Activated effector memory CD4-positive, alpha-beta T cell treated with anti-CD3 and anti-CD28 coated beads, Interleukin-2, amount 50 U/mL, for 16 hours (primary cell): ENCODE data around the gene DALRD3.
"Not testable (repeated sequence)": the region's sequence is repeated elsewhere in the genome, so short reads cannot be mapped to it uniquely, and the experiment has no call there.

Experiments used
- DNase-seq: peaks from one replicate; pipeline ENCODE4 v3.0.0-alpha.2; 2020

The DALRD3 gene

DNA sequence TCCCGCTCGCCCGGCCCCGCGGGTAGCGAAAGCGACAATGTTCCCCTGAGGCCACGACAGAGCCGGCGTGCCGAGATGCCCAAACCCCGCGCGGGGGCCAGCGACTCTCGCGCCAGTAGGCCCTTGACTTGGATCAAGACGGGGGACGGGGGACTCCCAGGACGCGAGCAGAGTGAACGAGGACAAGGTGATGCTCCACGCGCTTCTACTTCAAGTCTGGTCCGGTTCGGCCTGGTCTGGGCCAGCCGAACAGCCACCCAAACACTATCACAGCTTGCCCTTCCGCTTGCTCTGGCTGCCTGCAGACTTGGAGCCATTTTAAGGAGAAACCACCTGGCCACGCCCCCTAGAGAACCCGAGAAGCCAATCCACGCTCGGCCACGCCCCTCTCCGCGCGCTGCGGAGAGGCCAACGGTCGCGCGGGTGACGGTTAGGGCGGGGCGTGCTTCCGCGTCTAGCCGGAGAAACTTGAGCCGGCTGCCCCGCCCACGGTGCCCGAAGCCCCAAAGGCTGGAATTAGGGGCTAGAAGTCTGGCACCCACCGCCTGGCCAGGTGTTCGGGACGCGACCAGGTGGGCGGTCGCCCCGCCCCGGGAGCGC lies 2.9 kb upstream of the DALRD3 start:
- DNase-seq: peak; percentile 99

- DNase-seq: peak; percentile 70
These were observed 2.2 kb upstream of the DALRD3 start for GRCh38 chr3:49020330-49021212.

DNA sequence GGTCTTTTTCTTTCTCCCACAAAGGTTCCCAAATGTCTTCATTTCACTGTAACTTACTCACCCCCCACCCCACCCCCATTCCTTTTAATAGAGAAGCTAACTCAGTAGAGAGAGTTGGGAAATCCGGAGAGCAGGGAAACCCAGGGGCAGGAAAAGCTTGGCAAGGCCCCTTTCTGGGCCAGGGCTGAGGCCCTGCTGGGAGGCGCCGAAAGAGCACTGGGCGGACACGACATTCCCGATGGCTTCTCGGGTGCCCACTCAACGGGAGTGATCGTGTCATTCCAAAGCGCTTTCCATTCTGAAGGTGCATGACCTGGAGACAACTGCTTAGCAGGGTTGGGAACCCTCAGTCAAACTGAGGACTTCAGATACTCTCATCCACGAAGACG lies 1.6 kb upstream of the DALRD3 start:
- DNase-seq: no peak

DNA sequence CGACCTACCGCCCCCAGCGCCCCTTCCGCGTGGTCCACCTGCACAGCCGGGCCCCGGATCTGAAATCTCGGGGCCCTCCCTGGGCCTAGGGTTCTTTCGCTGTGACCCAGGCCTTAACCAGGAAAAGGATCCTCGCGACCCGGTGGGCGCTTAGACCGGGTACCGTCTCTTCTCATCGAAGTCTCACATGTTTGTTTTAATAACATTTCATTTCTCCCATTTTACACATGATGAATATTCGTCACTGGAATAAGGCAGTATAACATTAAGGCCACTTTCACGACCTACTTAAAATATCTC lies 277 bp upstream of the DALRD3 start:
- DNase-seq: no peak

GRCh38 chr3:49017229-49017970 lies 980 bp downstream of the DALRD3 start:
- no peak for DNase-seq

- no peak for DNase-seq
These were observed 1.8 kb downstream of the DALRD3 start for GRCh38 chr3:49016414-49017228.

- DNase-seq: no peak
These were observed 2.6 kb downstream of the DALRD3 start for GRCh38 chr3:49015765-49016164.

- DNase-seq: no peak
These were observed 3.3 kb downstream of the DALRD3 start for GRCh38 chr3:49015072-49015471.

- peak; percentile 82 for DNase-seq
These were observed 4.4 kb downstream of the DALRD3 start for GRCh38 chr3:49013738-49014660.

GRCh38 chr3:49013113-49013737 lies 5.2 kb downstream of the DALRD3 start:
- DNase-seq: no peak

DNA sequence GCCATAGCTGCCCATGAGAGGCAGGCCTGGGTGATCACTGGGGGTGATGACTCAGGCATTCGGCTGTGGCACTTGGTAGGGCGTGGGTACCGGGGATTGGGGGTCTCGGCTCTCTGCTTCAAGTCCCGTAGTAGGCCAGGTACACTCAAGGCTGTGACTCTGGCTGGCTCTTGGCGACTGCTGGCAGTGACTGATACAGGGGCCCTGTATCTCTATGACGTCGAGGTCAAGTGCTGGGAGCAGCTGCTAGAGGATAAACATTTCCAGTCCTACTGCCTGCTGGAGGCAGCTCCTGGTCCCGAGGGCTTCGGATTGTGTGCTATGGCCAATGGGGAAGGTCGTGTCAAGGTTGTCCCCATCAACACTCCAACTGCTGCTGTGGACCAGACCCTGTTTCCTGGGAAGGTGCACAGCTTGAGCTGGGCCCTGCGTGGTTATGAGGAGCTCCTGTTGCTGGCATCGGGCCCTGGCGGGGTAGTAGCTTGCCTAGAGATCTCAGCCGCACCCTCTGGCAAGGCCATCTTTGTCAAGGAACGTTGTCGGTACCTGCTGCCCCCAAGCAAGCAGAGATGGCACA lies 5.9 kb downstream of the DALRD3 start:
- DNase-seq: no peak

DNA sequence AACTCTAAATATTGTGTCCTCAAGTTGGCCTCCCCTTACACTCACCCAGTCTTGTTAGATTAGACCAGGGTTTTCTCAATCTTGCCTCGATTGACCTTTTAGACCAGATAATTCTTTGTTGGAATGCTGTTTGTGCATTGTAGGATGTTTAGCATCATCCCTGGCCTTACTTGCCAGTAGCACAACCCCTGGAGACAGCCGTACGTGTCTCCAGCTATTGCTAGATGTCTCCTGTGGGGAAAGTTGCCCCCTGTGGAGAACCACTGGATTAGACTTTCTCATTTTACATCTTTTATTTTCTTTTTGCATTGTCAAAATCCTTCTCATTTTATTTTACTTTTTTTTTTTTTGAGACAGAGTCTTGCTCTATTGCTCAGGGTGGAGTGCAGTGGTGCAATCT lies 9.0 kb downstream of the DALRD3 start:
- DNase-seq: no peak

GRCh38 chr3:49008627-49009026 lies 9.8 kb downstream of the DALRD3 start:
- DNase-seq: not testable (repeated sequence)

DNA sequence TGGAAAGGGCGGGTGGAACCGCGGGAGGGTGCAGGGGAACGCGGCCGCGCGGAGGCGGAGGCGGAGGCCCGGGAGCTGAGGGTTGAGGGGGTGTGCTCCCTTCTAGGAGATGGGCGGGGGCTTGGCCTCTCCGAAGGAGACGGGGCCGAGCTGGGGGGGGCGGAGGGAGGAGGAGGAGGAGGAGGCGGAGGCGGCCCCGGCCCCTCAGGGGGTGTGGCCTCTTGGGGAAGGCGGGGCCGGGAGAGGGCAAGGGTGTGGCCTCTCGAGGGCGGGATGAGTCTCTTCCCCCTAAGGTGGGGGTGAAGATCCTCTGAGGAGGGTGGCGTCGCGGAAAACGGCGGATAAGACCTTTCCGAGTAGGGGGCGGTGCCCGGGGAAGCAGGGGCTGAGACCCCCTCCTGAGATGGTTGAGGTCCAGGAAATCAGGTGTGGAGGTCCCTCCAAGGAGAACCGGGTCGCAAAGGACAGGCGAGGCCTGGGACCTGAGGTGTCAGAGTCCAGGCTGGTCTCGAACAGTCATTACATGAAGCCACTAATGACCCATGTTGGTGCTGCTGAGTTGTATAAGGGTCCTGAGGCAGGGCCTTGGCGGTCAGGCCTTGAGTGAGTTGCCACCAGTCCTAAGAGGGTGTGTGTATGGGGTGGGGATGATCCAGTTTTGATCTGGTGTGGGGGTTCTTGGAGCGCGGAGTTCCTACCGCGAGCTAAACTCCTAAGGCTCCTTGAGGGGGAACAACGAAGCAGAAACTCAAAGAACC lies 10.4 kb downstream of the DALRD3 start:
- peak; percentile 95 for DNase-seq

DNA sequence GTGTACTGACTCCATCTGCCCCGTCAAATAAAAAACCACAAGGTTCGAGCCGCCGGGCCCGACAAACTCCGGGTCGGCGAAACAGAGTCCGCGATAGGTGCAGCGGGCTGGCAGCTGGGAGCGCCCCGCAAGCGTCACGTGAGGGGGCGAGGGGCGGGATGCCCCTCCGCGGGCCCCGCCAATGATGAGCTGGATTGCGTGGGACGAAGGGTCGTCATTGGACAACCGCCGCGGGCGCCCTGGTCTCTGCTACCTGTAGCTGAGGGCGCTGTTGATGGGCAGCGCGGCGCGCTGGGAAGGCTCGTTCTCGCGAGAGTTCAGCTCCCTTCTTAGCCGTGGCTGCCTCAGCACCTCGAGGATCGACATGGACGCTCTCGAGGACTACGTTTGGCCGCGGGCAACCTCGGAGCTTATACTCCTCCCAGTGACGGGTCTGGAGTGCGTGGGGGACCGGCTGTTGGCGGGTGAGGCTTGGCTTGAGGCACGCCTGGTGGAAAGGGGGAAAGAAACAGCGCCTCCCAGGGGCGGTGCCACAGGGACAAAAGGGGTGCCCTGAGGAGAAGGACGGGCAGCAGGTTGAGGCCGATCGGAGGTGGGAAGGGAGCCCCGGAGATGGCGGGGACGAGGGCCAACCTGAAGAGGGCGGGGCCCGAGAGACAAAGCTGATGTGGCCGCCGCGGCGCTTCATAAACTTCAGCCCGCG lies 11.2 kb downstream of the DALRD3 start, which contains the start of gene WDR6:
Gene WDR6, plus strand, starts transcription at position 324 of the 703 bp plus-strand sequence. Its CDS starts 41 bp downstream, at position 365.
- peak; percentile 99 for DNase-seq

- no peak for DNase-seq
These were observed 11.8 kb downstream of the DALRD3 start for GRCh38 chr3:49006408-49007067.

DNA sequence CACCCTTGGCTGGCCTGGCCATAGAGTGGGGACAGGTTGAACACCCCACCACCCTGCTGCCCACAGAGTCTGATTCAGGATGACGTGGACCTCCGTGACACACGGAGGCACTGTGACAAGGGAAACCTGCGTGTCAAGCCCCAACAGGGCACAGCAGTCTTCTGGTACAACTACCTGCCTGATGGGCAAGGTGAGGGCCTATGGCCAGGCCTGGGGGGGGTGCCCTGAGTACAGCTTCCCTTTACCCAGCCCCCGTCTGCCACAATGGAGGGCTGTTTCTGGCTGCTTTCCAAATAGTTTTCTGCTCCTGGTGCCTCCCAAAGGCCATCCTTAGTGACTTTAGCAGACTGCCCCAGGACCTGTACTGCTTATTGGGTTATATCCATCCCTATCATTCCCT lies 12.4 kb downstream of the DALRD3 start:
- DNase-seq: no peak

- no peak for DNase-seq
These were observed 13.1 kb downstream of the DALRD3 start for GRCh38 chr3:49005303-49005680.
